ENCODE measurements around the gene VCAM1. TPM values are rescaled to one million over a fixed set of nuclear protein-coding genes. Genes with fewer than 3 reads are reported as not detected.

The VCAM1 gene
- total RNA-seq, 1 donor from 2014 or later, result 19.1 TPM

- no peak for DNase-seq (ENCODE audit: low spot score)
These were observed 2.1 kb downstream of the VCAM1 start for GRCh38 chr1:100721526-100722207.

GRCh38 chr1:100722221-100722620 lies 2.7 kb downstream of the VCAM1 start:
- no peak for DNase-seq (ENCODE audit: low spot score)

GRCh38 chr1:100724281-100724680 lies 4.7 kb downstream of the VCAM1 start:
- no peak for DNase-seq (ENCODE audit: low spot score)

GRCh38 chr1:100730130-100730529 lies 10.6 kb downstream of the VCAM1 start:
- DNase-seq (ENCODE audit: low spot score), result no peak

DNA sequence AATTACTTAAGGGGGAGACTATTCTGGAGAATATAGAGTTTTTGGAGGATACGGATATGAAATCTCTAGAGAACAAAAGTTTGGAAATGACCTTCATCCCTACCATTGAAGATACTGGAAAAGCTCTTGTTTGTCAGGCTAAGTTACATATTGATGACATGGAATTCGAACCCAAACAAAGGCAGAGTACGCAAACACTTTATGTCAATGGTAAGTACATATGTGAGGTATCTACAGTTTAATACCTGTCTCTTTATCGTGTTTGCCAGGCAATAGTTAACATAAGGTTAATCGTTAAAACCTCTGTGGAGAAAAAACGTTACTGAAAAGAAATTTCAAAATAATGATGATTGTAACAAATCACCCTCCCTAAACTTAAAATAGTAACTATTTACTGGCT lies 11.8 kb downstream of the VCAM1 start:
- DNase-seq (ENCODE audit: low spot score), result no peak

DNA sequence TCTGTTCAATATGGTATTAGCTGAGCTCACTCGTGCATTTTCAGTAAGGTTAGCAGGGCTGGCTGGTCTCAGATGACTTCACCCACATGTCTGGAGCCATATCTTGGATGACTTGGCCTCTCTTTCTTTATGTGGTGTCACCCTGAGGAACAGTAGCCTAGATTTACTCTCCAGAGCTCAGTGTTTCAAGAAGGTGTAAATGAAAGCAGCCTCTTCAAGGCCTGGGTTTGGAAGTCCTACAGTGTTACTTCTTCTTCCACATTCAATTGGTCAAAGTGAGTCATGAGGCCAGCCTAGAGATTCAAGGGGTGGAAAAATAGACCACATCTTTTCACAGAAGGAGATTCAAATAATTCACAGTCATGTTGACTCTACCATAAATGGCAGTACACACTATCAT lies 12.2 kb downstream of the VCAM1 start:
- DNase-seq (ENCODE audit: low spot score), result no peak

- no peak for DNase-seq (ENCODE audit: low spot score)
These were observed 15.1 kb downstream of the VCAM1 start for GRCh38 chr1:100734676-100735075.

DNA sequence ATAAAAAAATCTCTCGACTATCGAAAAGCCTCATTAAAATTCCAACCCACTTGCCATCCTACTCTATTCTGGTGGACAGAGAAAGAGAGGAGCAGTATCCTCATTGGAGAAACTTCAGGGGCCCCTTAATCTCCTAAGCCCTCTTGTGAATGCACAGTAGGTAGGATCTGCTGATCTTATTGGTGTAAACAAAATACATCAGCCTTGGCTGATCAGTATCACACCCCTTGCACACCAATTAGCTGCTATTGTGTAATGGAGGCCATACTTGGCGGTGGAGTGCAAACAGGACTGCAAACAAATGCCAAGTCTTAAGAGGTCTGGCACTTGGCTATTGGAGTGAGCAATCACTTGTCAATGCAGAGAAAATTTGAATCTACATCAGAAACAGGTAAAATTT lies 15.7 kb downstream of the VCAM1 start:
- DNase-seq (ENCODE audit: low spot score), result no peak

- no peak for DNase-seq (ENCODE audit: low spot score)
These were observed 16.8 kb downstream of the VCAM1 start for GRCh38 chr1:100736324-100736723.

DNA sequence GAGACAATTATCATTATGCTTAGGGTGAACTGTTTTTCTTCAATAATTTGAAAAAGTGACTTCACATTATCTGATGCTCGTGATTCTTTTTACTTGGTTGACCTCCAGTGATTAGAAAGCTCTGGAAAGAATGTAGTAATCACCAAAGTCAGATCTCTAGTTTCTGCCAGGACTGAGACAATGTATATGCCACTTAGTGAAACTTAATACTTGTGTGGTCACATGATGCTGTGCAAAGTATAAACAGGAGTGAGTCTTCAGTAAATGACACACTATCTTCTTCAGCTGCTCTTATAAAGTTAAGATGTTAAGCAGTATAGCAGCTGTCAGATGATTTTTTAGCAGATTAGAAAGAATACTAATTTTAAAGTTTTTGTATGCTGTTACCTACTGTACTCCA lies 17.2 kb downstream of the VCAM1 start:
- no peak for DNase-seq (ENCODE audit: low spot score)

DNA sequence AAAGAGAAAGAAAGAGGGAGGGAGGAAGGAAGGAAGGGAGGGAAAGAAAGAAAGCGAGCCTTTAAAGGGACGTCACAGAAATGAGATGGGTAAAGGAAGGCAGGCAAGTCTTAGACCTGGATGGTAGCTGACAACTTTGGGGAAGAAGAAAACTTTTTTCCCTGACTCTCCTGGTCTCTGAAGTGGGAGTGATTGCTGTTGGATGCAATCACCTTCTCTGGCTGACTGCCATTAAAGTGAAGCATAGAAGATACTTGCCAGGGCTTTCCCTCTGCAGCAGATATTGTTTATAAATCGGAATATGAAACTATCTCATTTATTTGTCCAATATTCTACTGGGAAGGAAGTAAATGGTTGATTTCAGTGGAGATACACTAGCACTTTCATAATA lies 27.0 kb downstream of the VCAM1 start:
- no peak for DNase-seq (ENCODE audit: low spot score)

DNA sequence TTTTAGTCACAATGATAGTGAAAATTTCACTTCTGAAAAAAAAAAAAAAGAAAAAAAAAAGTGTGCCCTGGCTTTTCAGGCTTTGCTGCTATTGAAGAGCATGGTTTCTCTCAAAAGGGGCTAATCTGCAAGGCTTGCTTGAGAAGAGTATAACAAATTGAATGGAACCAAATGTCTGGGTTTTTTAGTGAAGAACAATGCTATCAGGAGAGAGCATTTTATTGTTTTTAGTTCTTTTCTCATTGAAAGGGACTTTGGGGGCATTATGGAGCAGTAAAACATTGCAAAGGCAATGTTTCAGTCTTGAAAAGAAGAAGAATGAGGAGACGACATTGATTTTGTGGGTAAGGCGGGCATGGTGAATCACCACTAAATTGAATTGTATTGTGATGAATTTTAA lies 28.2 kb downstream of the VCAM1 start:
- DNase-seq (ENCODE audit: low spot score), result no peak

- no peak for DNase-seq (ENCODE audit: low spot score)
These were observed 30.7 kb downstream of the VCAM1 start for GRCh38 chr1:100750005-100750885.

GRCh38 chr1:100752791-100753190 lies 33.2 kb downstream of the VCAM1 start:
- DNase-seq (ENCODE audit: low spot score), result no peak

DNA sequence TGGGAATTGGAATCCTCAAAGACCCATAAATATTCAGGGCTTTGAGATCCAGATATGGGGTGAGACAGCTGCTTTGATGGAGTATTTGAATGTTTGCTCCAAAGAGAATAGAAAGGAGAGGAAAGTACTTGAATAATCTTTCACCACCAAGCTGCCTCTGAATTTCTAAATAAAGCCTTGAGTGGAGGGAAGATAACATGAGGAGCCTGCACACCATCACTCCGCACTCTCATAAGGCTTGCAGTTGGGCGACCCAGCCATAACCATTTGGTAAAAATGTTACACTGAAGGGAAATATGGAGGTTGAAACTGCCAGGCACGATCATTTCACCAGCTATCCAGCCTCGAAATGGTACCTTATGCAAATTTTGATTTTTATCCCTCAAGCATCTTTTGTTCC lies 38.4 kb downstream of the VCAM1 start:
- DNase-seq (ENCODE audit: low spot score), result no peak

- DNase-seq (ENCODE audit: low spot score), result no peak
These were observed 39.6 kb downstream of the VCAM1 start for GRCh38 chr1:100759188-100759587.

GRCh38 chr1:100760511-100760910 lies 41.0 kb downstream of the VCAM1 start:
- no peak for DNase-seq (ENCODE audit: low spot score)

- DNase-seq (ENCODE audit: low spot score), result no peak
These were observed 42.9 kb downstream of the VCAM1 start for GRCh38 chr1:100762461-100762860.

- no peak for DNase-seq (ENCODE audit: low spot score)
These were observed 47.8 kb downstream of the VCAM1 start for GRCh38 chr1:100767176-100767890.

GRCh38 chr1:100769323-100769722 lies 49.8 kb downstream of the VCAM1 start:
- DNase-seq (ENCODE audit: low spot score), result no peak

DNA sequence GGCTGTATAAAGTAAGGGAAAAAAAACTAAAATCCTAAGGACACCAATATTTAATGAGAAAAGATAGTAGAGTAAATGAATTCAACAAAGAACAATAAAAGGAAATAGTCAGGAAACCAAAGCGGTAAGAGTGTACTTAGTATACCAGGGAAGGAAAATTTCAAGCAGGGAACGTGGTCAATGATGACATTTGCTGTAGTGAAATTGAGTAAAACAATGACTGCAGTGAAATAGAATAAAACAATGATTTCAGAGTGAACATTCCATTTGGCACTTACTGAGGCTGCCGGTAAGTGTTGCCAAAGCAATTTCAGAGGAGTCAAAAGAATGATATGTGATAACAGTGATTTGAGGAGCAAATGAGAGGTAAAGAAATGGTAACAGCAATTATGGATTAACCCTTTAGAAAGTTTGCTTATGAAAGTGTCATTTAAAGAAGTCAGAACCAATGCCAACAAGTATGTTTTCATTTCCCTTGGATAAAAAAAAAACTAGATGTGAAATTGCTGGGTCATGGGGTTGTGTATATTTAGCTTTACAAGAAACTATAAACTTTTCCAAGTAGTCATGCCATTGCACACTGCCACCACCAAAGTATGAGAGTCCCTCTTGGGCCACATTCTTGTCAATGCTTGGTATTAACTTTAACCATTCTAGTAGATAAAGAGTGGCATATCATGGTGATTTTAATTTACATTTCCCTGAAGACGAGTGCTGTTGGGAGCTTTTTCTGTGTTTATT lies 50.5 kb downstream of the VCAM1 start:
- DNase-seq (ENCODE audit: low spot score), result no peak

DNA sequence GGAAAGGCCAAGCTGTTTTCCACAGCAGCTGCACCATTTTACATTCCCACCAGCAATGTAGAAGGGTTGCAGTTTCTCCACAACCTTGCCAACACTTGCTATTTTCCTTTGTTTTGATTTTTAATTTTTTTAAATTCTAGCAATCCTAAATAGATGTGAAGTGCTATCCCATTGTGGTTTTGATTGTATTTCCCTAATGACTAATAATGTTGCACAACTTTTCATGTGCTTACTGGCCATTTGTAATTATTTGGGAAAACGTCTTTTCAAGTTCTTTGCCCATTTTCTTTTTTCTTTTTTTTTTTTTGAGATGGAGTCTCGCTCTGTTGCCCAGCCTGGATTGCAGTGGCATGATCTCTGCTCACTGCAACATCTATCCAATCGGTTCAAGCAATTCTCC lies 53.9 kb downstream of the VCAM1 start:
- DNase-seq (ENCODE audit: low spot score), result no peak

Measured in ureter (tissue), 1 donor.